Lower leg skin (tissue), 4 donors: ENCODE data around the gene FAM47E. TPM values are rescaled to one million over a fixed set of nuclear protein-coding genes. Genes with fewer than 3 reads are reported as not detected.

Experiments
- DNase-seq, 2 donors: peaks; one replicate each; pipeline ENCODE4 v3.0.0-alpha.2; 2019; ENCODE audit warnings: low spot score in 2 of 2
- H3K4me3 ChIP-seq: fragments of 200-600 bp; sonication (generic); 2 replicates; pipeline ENCODE4 v1.5.1; 2017; ENCODE audit warnings: mild to moderate bottlenecking, low read depth; ENCODE audit not compliant: poor library complexity, severe bottlenecking
- CTCF ChIP-seq, 3 donors: fragments of 450-650 bp; IDR thresholded peaks; one replicate each; pipeline ENCODE4 v1.5.1; 2016; ENCODE audit warnings: antibody characterized with exemption in 3 of 3, mild to moderate bottlenecking in 3 of 3, moderate library complexity in 2 of 3
- POLR2A ChIP-seq, 2 donors: fragments of 450-650 bp; IDR thresholded peaks; one replicate each; pipeline ENCODE4 v1.6.1; 2016 to 2017; ENCODE audit warnings: antibody characterized with exemption in 2 of 2, mild to moderate bottlenecking in 1 of 2, moderate library complexity in 1 of 2
- WGBS, 2 donors: methylation state at CpG; one replicate each; pipeline ENCODE4 v1.1.5; 2018; 5-methylcytosine and 5-hydroxymethylcytosine counted together
- intact Hi-C: fragments of 100-400 bp; cut with DNase I; formaldehyde crosslinking; loops from one replicate; pipeline ENCODE4 v1.15.0; 2023; ENCODE audit warnings: low total_unique reads
- total RNA-seq, 4 donors: library from RNA; depleted of rRNA; stranded (reverse); fragments of >200 nt; gene quantifications; one replicate each; pipeline ENCODE4 v1.1.0, GENCODE V29; 2016

Gene FAM47E
- total RNA-seq, 4 donors from 2014 or later: 0.62 to 4.7 (median 1.3) TPM; not detected in 1

- H3K4me3 ChIP-seq: no peak overlapping the region
- 93 to 97% methylated on average over 6 of the region's 6 CpGs for WGBS, 2 donors
- intact Hi-C loops: no loop called here
- DNase-seq: no peak
- no peak for TF ChIP-seq POLR2A (IDR thresholded peaks at IDR 0.05)
- no peak for TF ChIP-seq CTCF (IDR thresholded peaks at IDR 0.05)
Measured at GRCh38 chr4:76271248-76271647, 19.7 kb downstream of the FAM47E start.

GRCh38 chr4:76272073-76272472 is 20.6 kb downstream of the FAM47E start:
- no peak for TF ChIP-seq POLR2A (IDR thresholded peaks at IDR 0.05)
- TF ChIP-seq CTCF (IDR thresholded peaks at IDR 0.05): no peak
- DNase-seq: no peak
- intact Hi-C loops: no loop called here
- no peak overlapping the region for H3K4me3 ChIP-seq

GRCh38 chr4:76272582-76272981 is 21.1 kb downstream of the FAM47E start:
- intact Hi-C loops: no loop called here
- 3 to 49% methylated on average over 1 of the region's 1 CpG for WGBS, 2 donors
- TF ChIP-seq CTCF (IDR thresholded peaks at IDR 0.05) (no peak), POLR2A (IDR thresholded peaks at IDR 0.05) (no peak)
- DNase-seq: no peak
- H3K4me3 ChIP-seq: no peak overlapping the region

GRCh38 chr4:76272999-76273398 is 21.5 kb downstream of the FAM47E start:
- TF ChIP-seq CTCF (IDR thresholded peaks at IDR 0.05) (no peak), POLR2A (IDR thresholded peaks at IDR 0.05) (no peak)
- 75 to 83% methylated on average over 5 of the region's 5 CpGs for WGBS, 2 donors
- intact Hi-C loops: no loop called here
- H3K4me3 ChIP-seq: no peak overlapping the region
- no peak for DNase-seq

- no peak overlapping the region for H3K4me3 ChIP-seq
- intact Hi-C loops: no loop called here
- WGBS, 2 donors: 83 to 84% methylated on average over 3 of the region's 3 CpGs
- no peak for DNase-seq
- TF ChIP-seq POLR2A (IDR thresholded peaks at IDR 0.05): no peak
- TF ChIP-seq CTCF (IDR thresholded peaks at IDR 0.05): peak in 1 of 3 donors; percentile 21
Measured at GRCh38 chr4:76275486-76276124, 24.1 kb downstream of the FAM47E start.

GRCh38 chr4:76276813-76277212 is 25.3 kb downstream of the FAM47E start:
- WGBS, 2 donors: 89 to 92% methylated on average over 9 of the region's 9 CpGs
- intact Hi-C loops: no loop called here
- no peak for TF ChIP-seq CTCF (IDR thresholded peaks at IDR 0.05)
- TF ChIP-seq POLR2A (IDR thresholded peaks at IDR 0.05): no peak
- no peak overlapping the region for H3K4me3 ChIP-seq
- DNase-seq: no peak
